ENCODE measurements around the gene KRCC1. TPM values are rescaled to one million over a fixed set of nuclear protein-coding genes. Genes with fewer than 3 reads are reported as not detected.

The KRCC1 gene
- polyA plus RNA-seq, 3 donors, result 10.8 to 31.6 (median 24.7) TPM

GRCh38 chr2:88086401-88086800, 30.8 kb upstream of the KRCC1 start:
- TF ChIP-seq CTCF (IDR thresholded peaks at IDR 0.05), result no peak
- Histone ChIP-seq H3K4me2 (replicated peaks; ENCODE audit: extremely low read depth, low read length, poor library complexity, severe bottlenecking) (no peak overlapping the region), H3K36me3 (replicated peaks in 1 of 2; ENCODE audit: control insufficient read depth in 1 of 2, insufficient read depth in 2 of 2, low read length in 2 of 2) (no peaks in the 10 kb centered on the region), H3K79me2 (ENCODE audit: insufficient read depth, low read length) (no peaks in the 10 kb centered on the region), H3K4me1 (ENCODE audit: control insufficient read depth in 1 of 2, insufficient read depth in 2 of 2, low read length in 2 of 2) (no peaks in the 10 kb centered on the region), H3K9ac (ENCODE audit: insufficient read depth, low read length, poor library complexity, severe bottlenecking) (no peak overlapping the region), H3K27ac (ENCODE audit: low read depth in 1 of 2, low read length in 2 of 2) (no peak overlapping the region), H3K4me3 (replicated peaks in 1 of 3; ENCODE audit: low read depth in 2 of 3, low read length in 3 of 3) (no peak overlapping the region), H3K27me3 (ENCODE audit: control insufficient read depth in 2 of 2, insufficient read depth in 2 of 2, low read length in 2 of 2) (no peaks in the 10 kb centered on the region), H3K9me3 (replicated peaks in 1 of 2; ENCODE audit: control insufficient read depth in 1 of 2, insufficient read depth in 1 of 2, low read length in 2 of 2) (no peaks in the 10 kb centered on the region), H2AFZ (ENCODE audit: insufficient read depth, low read depth, low read length, poor library complexity, severe bottlenecking) (no peak overlapping the region), H4K20me1 (ENCODE audit: insufficient read depth, low read length) (no peaks in the 10 kb centered on the region)
- DNase-seq, result no peak
- peaks cover 4% of the 10 kb centered on the region for H3K4me1 Mint-ChIP-seq
- peaks cover 0 to 5% (median 1%) of the 10 kb centered on the region in 3 donors for H3K27me3 Mint-ChIP-seq (ENCODE audit: low read depth in 3 of 3)
- no peak overlapping the region for H3K27ac Mint-ChIP-seq
- no peaks in the 10 kb centered on the region for H3K9me3 Mint-ChIP-seq
- H3K36me3 Mint-ChIP-seq, result no peaks in the 10 kb centered on the region
- no peak overlapping the region for H3K4me3 Mint-ChIP-seq
- 100% methylated on average over 4 of the region's 9 CpGs for WGBS (ENCODE audit: insufficient coverage)
- intact Hi-C loops (cut with micrococcal nuclease), result no loop called here

GRCh38 chr2:88085602-88086001, 30.0 kb upstream of the KRCC1 start:
- no peak for TF ChIP-seq CTCF (IDR thresholded peaks at IDR 0.05)
- H3K36me3 Mint-ChIP-seq, result no peaks in the 10 kb centered on the region
- H3K9me3 ChIP-seq (replicated peaks in 1 of 2; ENCODE audit: control insufficient read depth in 1 of 2, insufficient read depth in 1 of 2, low read length in 2 of 2), result no peaks in the 10 kb centered on the region
- no peak overlapping the region for H3K27ac Mint-ChIP-seq
- no peak overlapping the region for H3K27ac ChIP-seq (ENCODE audit: low read depth in 1 of 2, low read length in 2 of 2)
- H3K4me3 ChIP-seq (replicated peaks in 1 of 3; ENCODE audit: low read depth in 2 of 3, low read length in 3 of 3), result no peak overlapping the region
- H3K27me3 ChIP-seq (ENCODE audit: control insufficient read depth in 2 of 2, insufficient read depth in 2 of 2, low read length in 2 of 2), result no peaks in the 10 kb centered on the region
- no peaks in the 10 kb centered on the region for H3K36me3 ChIP-seq (replicated peaks in 1 of 2; ENCODE audit: control insufficient read depth in 1 of 2, insufficient read depth in 2 of 2, low read length in 2 of 2)
- no peaks in the 10 kb centered on the region for H3K9me3 Mint-ChIP-seq
- no peak for DNase-seq
- WGBS (ENCODE audit: insufficient coverage), result 96% methylated on average over 4 of the region's 5 CpGs
- intact Hi-C loops (cut with micrococcal nuclease), result no loop called here
- H3K4me2 ChIP-seq (replicated peaks; ENCODE audit: extremely low read depth, low read length, poor library complexity, severe bottlenecking), result no peak overlapping the region
- H3K79me2 ChIP-seq (ENCODE audit: insufficient read depth, low read length), result no peaks in the 10 kb centered on the region
- no peak overlapping the region for H3K9ac ChIP-seq (ENCODE audit: insufficient read depth, low read length, poor library complexity, severe bottlenecking)
- H3K27me3 Mint-ChIP-seq (ENCODE audit: low read depth in 3 of 3), result peaks cover 0 to 3% (median 1%) of the 10 kb centered on the region in 3 donors
- no peaks in the 10 kb centered on the region for H3K4me1 ChIP-seq (ENCODE audit: control insufficient read depth in 1 of 2, insufficient read depth in 2 of 2, low read length in 2 of 2)
- no peaks in the 10 kb centered on the region for H3K4me1 Mint-ChIP-seq
- H2AFZ ChIP-seq (ENCODE audit: insufficient read depth, low read depth, low read length, poor library complexity, severe bottlenecking), result no peak overlapping the region
- no peak overlapping the region for H3K4me3 Mint-ChIP-seq
- no peaks in the 10 kb centered on the region for H4K20me1 ChIP-seq (ENCODE audit: insufficient read depth, low read length)
